A375 (cell line): Measurements from ENCODE around the gene AK1. TPM values are rescaled to one million over a fixed set of nuclear protein-coding genes. Genes with fewer than 3 reads are reported as not detected.

Source experiments
- small RNA-seq: library from RNA; depleted of rRNA; stranded (forward); fragments of <200 nt; gene quantifications from one replicate; pipeline ENCODE3, GENCODE V24; 2014
- total RNA-seq: library from RNA; depleted of rRNA; stranded (reverse); fragments of >200 nt; shearing (Covaris generic); gene quantifications from 2 replicates; pipeline ENCODE4 v1.2.3, GENCODE V29; 2014; rRNA removed

Gene AK1
- 56.5 and 58.5 TPM in 2 replicates for total RNA-seq

GRCh38 chr9:127877566-127877998 lies at the start of gene AK1:
Gene AK1, minus strand, starts transcription at chr9:127877675. Its CDS starts 3,058 bp downstream, at chr9:127874617.

GRCh38 chr9:127916720-127917581 lies 39.5 kb upstream of the AK1 start, which contains the start of gene ST6GALNAC4:
Gene ST6GALNAC4, minus strand, starts transcription at chr9:127917041. Its CDS starts 622 bp downstream, at chr9:127916419.

GRCh38 chr9:127899128-127899943 lies 21.9 kb upstream of the AK1 start, which contains the start of gene ST6GALNAC6:
Gene ST6GALNAC6, minus strand, starts transcription at chr9:127899603. Its CDS starts 1,622 bp downstream, at chr9:127897981.

DNA sequence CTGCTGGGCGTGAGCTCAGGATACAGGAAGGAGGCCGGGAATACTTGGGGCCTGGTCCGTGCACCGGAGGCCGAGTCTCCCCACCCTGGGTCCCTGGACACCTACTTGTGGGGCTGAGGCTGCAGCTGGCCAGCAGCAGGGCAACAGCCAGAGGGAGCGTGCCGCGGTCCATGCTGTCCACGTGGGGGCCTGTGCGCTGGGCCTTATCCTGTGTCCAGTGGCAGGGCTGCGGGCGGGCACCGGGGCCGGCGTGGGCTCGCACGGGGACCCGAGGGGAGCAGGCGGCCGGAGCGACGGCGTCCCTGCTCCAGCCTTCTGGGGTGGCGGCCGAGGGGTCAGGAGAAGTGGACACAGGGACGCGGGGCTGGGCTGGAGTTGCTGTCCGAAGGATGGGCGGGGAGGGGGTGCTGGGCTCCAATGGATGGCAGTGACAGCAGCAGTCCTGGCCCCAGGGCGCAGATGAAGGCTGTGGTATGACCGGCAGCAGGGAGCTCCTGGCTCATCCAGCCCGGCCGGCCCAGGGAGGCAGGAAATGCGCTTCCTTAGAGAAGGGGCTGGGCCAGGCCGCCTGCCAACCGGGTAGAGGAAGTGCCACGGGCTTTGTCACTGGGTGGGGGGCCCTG lies 23.2 kb downstream of the AK1 start, which contains the start of gene ENG:
TSS of gene ENG (minus strand) at position 475 of the 623 bp plus-strand sequence. CDS start at position 172, 303 bp downstream.

Small RNAs within 50 kb of the gene (small RNA-seq; reads per million reads assigned to genes)
- gene MIR4672 (not detected), gene RF00019 (not detected), gene RNA5SP296 (not detected)

Other genes with a start within 250 kb of the AK1 start
- 0.30 TPM in 1 of 2 replicates, not detected in the other for gene CFAP157, start 170.7 kb downstream of the AK1 start, total RNA-seq
- gene PTRH1, start 162.0 kb downstream of the AK1 start, total RNA-seq = 34.8 and 42.8 TPM in 2 replicates
- gene TTC16, start 161.6 kb downstream of the AK1 start, total RNA-seq = 0.16 and 0.30 TPM in 2 replicates
- 9.2 and 12.1 TPM in 2 replicates for gene TOR2A, start 142.4 kb downstream of the AK1 start, total RNA-seq
- gene SH2D3C, start 99.0 kb downstream of the AK1 start, total RNA-seq = 0.08 TPM in 2 replicates
- 43.5 and 49.8 TPM in 2 replicates for gene CDK9, start 91.6 kb downstream of the AK1 start, total RNA-seq
- 85.7 and 115 TPM in 2 replicates for gene FPGS, start 74.8 kb downstream of the AK1 start, total RNA-seq
- 13.6 and 14.7 TPM in 2 replicates for gene ENG, start 23.0 kb downstream of the AK1 start, total RNA-seq
- 7.4 and 14.4 TPM in 2 replicates for gene ST6GALNAC6, start 21.9 kb upstream of the AK1 start, total RNA-seq
- gene ST6GALNAC4, start 39.4 kb upstream of the AK1 start, total RNA-seq = 27.4 and 29.0 TPM in 2 replicates
- 2.7 and 6.8 TPM in 2 replicates for gene PIP5KL1, start 53.1 kb upstream of the AK1 start, total RNA-seq
- gene DPM2, start 60.2 kb upstream of the AK1 start, total RNA-seq = 59.2 and 83.0 TPM in 2 replicates
- gene EEIG1, start 103.3 kb upstream of the AK1 start, total RNA-seq = 8.5 and 10.4 TPM in 2 replicates
- 15.0 and 18.6 TPM in 2 replicates for gene NAIF1, start 189.6 kb upstream of the AK1 start, total RNA-seq
- gene SLC25A25, start 190.6 kb upstream of the AK1 start, total RNA-seq = 40.8 and 52.1 TPM in 2 replicates